ENCODE measurements around the gene LYRM4. TPM values are rescaled to one million over a fixed set of nuclear protein-coding genes. Genes with fewer than 3 reads are reported as not detected.

LYRM4 gene
- total RNA-seq, 1 experiment from 2014 or later = 44.3 TPM

GRCh38 chr6:5151955-5152401, 108.8 kb downstream of the LYRM4 start:
- no peak overlapping the region for H2AK5ac ChIP-seq (ENCODE audit: insufficient read length, low read length)
- Mint-ChIP-seq H3K9me3 (no peaks in the 10 kb centered on the region), H3K36me3 (ENCODE audit: insufficient read depth in 1 of 3, low read depth in 3 of 3) (no peaks in the 10 kb centered on the region; a peak in 1 of 7 replicates), H3K27me3 (ENCODE audit: low read depth) (no peaks in the 10 kb centered on the region), H3K4me1 (no peaks in the 10 kb centered on the region), H3K4me3 (no peak overlapping the region), H3K27ac (no peak overlapping the region)
- H4K8ac ChIP-seq (replicated peaks; ENCODE audit: insufficient read length, low read depth, low read length) = no peak overlapping the region
- H3K27me3 ChIP-seq (ENCODE audit: insufficient read depth, low read length) = no peaks in the 10 kb centered on the region
- no peak overlapping the region for H3K4me2 ChIP-seq (ENCODE audit: insufficient read depth, insufficient read length, low read length)
- H3K79me1 ChIP-seq (ENCODE audit: insufficient read depth, low read depth, low read length, poor library complexity, severe bottlenecking) = no peaks in the 10 kb centered on the region
- H3K56ac ChIP-seq (ENCODE audit: insufficient read length, low read depth, low read length) = no peak overlapping the region
- H3T11ph ChIP-seq (ENCODE audit: low read length) = no peak overlapping the region
- no peaks in the 10 kb centered on the region for H3K23me2 ChIP-seq (ENCODE audit: insufficient read length, low read depth, low read length, poor library complexity, severe bottlenecking)
- no peak for TF ChIP-seq CTCF (conservative IDR thresholded peaks at IDR 0.05)
- no peak overlapping the region for H2BK12ac ChIP-seq (ENCODE audit: insufficient read length, low read depth, low read length)
- H3K4ac ChIP-seq (ENCODE audit: low read depth, low read length) = no peak overlapping the region
- H4K5ac ChIP-seq (ENCODE audit: insufficient read length, low read depth, low read length) = no peak overlapping the region
- no peaks in the 10 kb centered on the region for H4K20me1 ChIP-seq (ENCODE audit: control insufficient read depth, insufficient read depth, insufficient read length)
- H3K9me3 ChIP-seq (ENCODE audit: control insufficient read depth, low read depth, low read length) = no peaks in the 10 kb centered on the region
- no peak overlapping the region for H3K14ac ChIP-seq (ENCODE audit: insufficient read depth, low read length)
- no peak overlapping the region for H2AFZ ChIP-seq (ENCODE audit: low read length)
- H4K91ac ChIP-seq (ENCODE audit: insufficient read length, low read depth, low read length) = no peak overlapping the region
- H3K23ac ChIP-seq (ENCODE audit: insufficient read length, low read depth, low read length) = no peak overlapping the region
- H3K18ac ChIP-seq (ENCODE audit: insufficient read length, low read depth, low read length) = no peak overlapping the region
- DNase-seq = no peak
- WGBS (ENCODE audit: extremely low coverage, insufficient read length, low lambda C conversion rate) = no CpG with 5 or more reads among the region's 7 CpGs
- no peak overlapping the region for H2BK120ac ChIP-seq (ENCODE audit: low read depth, low read length, poor library complexity, severe bottlenecking)
- no peak overlapping the region for H3K27ac ChIP-seq (ENCODE audit: insufficient read length, low read depth, low read length)
- no peaks in the 10 kb centered on the region for H3K4me1 ChIP-seq (ENCODE audit: insufficient read depth, low read length)
- H3K9ac ChIP-seq (ENCODE audit: extremely low read depth, insufficient read length, low read length) = no peak overlapping the region
- H3K79me2 ChIP-seq (ENCODE audit: insufficient read depth, low read length) = no peaks in the 10 kb centered on the region
- no peak overlapping the region for H2BK5ac ChIP-seq (ENCODE audit: insufficient read length, low read length)
- H2BK15ac ChIP-seq (ENCODE audit: low read depth, low read length) = no peak overlapping the region
- H2BK20ac ChIP-seq (ENCODE audit: low read depth, low read length, poor library complexity, severe bottlenecking) = no peak overlapping the region

Measured in H9 (cell line).